G401 (cell line): ENCODE data around the gene ARHGDIA. TPM values are rescaled to one million over a fixed set of nuclear protein-coding genes. Genes with fewer than 3 reads are reported as not detected.
"Not testable (repeated sequence)": the region's sequence is repeated elsewhere in the genome, so short reads cannot be mapped to it uniquely, and the experiment has no call there.

ENCODE experiments used
- DNase-seq: peaks from one replicate; pipeline ENCODE4 v3.0.0-alpha.2; 2015; ENCODE audit warnings: low spot score
- in situ Hi-C: cut with HindIII; loops from 2 replicates; pipeline ENCODE4 v1.10.0; 2016; ENCODE audit warnings: low sequenced_read_pairs, mixed read lengths
- total RNA-seq: library from RNA; depleted of rRNA; stranded (reverse); fragments of >200 nt; shearing (Covaris generic); gene quantifications from 2 replicates; pipeline ENCODE4 v1.2.3, GENCODE V29; 2014; rRNA removed

ARHGDIA gene
- total RNA-seq: 183 and 209 TPM in 2 replicates

DNA sequence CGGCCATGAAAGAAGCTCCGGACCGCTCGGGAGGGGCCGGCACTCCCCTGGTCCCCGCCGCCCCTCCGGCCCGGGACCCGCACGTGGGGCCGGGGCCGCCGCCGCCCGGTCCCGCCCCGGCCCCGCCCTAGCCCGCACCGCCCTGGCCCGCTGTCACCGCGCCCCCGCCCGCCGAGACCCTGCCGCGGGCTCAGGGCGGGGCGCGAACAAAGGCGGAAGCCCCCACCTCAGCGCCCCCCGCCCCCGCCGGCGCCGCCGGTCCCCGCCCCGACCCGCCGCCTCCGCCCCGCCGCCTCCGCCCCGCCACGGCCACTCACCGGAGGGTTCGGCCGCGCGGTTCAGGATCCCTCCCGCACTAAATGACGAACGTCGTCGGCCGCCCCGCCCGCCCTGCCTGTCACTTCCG lies at the start of gene ARHGDIA:
Gene ARHGDIA, minus strand, starts transcription at position 357 of the 406 bp plus-strand sequence. CDS start 1,407 bp downstream, outside the sequence.
- no peak for DNase-seq
- in situ Hi-C loops: no loop called here

DNA sequence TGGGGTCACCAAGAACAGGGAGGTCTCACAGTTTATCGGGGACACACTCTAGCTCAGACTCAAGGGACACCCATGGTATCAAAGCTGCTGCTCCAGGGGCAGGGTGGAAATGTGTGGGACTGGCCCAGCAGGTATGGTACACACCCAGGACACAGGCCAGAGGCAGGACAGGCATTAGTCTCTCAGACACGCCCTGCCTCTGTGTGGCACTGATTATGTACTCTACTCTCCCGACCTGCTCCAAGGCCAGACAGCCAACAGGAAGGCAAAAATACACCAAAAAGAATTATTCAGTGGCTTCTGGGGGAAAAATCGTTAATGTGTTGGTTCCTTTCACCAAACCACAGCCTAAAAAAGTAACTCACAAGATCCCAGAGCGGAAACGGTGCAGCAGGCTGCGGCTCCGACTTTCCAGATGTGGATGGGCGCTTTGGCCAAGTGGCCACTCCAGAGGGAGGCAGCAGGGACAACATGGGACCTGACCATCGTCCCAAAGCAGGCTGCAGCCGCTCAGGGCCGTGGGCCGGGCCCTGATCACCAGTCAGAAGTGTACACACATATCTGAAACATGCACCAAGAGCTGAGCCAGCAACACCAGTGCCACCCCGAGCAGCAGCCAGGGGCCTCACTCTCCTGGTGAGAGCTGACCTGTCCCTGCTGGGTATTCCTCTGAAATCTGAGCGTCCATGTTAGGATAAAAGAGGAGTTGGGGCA lies 47.9 kb upstream of the ARHGDIA start:
- no peak for DNase-seq
- in situ Hi-C loops: no loop called here

DNA sequence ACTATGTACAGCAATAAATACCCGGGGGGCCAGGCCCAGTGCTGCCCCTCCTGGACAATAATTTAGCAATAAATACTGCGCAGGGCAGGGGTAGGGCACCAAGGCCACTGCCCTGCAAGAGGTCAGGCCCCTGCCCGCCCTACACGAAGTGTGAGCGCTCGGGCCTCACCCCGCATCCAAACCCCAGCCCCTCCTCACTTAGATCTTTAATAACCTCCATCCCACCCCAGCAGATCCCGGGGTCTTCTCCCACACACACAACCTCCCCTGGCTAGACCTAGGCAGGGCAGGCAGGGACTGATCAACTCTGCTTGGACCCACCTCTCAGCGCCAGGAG lies 47.2 kb upstream of the ARHGDIA start:
- not testable (repeated sequence) for DNase-seq

DNA sequence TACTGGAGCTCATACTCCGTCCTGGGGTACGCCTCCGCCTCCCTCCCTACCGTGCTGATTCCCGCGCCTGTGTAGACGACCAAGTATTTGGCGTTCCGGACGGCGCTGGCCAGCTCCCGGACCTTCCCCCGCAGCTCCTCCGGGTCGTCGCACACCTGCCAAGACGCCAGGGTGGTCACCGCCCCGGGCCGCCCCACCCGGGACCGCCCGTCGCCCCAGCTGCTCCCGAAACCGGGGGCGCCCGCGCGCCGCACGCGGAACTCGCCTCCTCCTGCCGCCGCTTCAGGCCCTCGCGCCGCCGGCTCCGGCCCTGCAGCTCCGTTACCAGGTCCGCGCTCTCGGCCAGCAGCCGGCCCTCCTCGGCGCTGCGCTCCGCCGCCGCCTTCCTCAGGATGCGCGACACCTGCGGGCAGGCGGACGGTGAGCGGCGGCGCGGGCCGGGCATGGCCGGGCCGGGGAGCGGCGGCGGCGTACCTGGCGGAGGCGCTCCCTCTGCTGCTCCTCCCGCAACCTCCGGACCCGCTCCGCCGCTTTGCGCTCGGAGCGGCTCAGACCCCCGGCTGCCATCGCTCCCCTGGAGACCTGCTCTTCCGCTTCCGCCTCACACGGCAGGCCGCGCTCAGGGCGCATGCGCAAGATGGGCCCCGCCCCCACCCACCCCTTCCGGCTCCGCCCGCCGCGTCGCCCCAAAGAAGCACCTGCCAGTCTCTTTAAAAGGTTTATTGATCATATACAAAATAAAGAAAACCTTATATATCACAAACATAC lies 46.6 kb upstream of the ARHGDIA start, which contains the start of gene SIRT7:
Gene SIRT7, minus strand, starts transcription at position 612 of the 768 bp plus-strand sequence. Its CDS starts 45 bp downstream, at position 567.
- in situ Hi-C loops: no loop called here

More for the DNA sequence above, 47.2 kb upstream of the ARHGDIA start:
- in situ Hi-C loops: not testable (repeated sequence)

DNA sequence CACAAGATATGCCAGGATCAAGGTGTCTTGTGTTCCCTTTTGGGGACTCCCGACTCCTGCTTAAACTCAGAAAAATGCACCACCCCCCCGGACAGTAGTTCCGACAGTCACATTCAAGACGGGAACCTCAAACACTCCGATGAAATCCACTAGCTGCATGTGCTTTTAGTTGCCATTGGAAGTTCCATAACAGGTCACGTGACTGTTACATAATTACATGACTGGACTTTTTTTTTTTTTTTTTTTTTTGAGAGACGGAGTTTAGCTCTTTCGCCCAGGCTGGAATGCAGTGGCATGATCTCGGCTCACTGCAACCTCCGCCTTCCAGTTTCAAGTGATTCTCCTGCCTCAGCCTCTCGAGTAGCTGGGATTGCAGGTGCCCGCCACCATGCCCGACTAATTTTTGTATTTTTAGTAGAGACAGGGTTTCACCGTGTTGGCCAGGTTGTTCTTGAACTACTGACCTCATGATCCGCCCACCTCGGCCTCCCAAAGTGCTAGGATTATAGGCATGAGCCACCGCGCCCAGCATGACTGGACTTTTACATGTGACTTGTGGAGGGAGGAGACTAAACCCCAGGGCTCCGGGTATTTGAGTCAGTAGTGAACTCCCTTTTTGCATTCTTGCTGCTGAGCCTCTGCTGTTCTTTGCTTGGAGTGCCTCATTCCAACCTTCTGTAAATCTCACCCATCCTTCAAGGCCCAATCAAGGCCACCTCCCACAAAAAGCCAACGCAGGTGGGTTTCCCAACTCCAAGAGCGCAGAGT lies 45.3 kb upstream of the ARHGDIA start:
- no peak for DNase-seq
- in situ Hi-C loops: no loop called here

More for the DNA sequence above, 46.6 kb upstream of the ARHGDIA start, which contains the start of gene SIRT7:
- DNase-seq: peak; percentile 83

DNA sequence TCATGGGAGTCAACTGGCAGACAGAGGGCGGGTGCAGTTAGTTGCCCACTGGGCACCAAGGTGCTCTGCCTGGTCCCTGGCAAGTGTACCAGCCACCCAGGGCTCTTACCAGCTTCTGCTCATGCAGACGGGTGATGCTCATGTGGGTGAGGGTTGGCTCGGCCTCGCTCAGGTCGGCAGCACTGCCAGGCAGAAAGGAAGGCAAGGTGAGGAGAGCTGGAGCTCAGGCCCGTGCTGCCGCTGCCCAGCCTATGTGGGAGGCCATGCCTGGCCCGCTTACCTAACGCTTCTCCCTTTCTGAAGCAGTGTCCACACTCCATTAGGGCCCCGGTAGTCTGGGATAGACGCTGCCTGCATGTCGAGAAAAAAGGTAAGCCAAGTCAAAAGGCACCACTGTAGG lies 44.2 kb upstream of the ARHGDIA start:
- in situ Hi-C loops: no loop called here
- DNase-seq: no peak

DNA sequence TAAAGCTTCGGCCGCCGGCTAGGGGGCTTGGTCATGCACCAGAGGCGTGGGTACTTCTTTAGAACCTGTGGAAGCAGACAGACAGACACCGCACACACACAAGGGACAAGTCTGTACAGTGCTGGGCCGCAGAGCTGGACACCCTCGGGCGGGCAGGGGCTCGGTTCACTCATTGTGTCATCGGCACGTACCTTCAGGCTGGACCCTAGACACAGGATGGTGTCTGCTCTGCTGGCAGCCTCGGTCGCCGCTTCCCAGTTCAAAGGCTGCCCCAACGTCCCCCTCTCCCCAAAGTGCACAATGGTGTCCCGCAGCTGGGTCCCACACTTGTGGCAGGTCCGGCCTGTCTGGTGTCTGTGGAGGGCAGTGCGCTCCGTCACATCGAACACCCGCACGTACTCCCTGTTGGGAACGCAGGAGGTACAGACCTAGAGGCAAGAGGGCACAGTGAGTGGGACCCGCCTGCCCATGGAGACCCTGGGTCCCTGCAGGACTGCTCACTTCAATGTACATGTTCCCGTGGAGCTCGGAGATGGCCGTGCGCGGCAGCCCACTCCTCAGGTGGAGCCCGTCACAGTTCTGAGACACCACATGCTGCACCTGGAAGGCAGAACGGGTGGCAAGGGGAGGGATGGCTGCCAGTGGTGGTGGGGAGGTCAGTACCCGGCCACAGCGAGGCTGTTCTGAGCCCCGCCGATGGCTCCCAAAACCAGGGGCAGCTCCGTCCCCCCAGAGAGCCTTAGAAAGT lies 43.1 kb upstream of the ARHGDIA start:
- in situ Hi-C loops: no loop called here
- no peak for DNase-seq

DNA sequence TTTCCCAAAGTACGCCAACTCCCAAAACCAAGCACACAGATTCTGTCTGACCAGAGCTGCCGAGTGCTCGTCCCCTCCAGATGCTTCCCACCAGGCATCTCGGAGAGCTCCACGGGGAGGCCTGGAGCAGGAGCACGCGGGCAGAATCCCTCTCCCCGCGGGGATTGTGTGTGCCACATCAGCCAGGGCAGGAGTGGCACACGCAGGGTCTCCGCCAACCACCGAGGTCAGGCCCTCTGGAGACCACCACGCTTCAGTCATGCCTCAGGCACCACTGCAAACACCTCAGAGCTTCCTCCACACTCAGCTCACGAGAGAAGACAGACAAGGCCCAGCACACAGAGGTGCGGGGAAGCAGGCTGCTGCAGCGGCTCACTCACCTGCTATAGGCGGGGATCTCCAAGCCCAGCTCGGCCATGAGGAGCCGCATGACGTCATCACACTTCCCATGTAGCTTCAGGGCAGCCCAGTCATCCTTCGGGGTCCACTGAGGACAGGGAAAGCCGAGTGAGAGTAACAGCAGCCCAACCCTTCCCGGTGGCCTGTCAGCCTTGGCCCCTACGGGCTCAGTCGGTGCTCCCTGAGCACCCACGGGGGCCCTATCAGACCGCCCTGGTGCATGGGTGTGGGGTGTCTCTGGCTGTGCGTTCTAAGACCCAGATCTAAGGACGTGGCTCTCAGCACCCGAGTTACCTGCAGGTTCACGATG lies 42.4 kb upstream of the ARHGDIA start:
- in situ Hi-C loops: no loop called here
- DNase-seq: no peak

DNA sequence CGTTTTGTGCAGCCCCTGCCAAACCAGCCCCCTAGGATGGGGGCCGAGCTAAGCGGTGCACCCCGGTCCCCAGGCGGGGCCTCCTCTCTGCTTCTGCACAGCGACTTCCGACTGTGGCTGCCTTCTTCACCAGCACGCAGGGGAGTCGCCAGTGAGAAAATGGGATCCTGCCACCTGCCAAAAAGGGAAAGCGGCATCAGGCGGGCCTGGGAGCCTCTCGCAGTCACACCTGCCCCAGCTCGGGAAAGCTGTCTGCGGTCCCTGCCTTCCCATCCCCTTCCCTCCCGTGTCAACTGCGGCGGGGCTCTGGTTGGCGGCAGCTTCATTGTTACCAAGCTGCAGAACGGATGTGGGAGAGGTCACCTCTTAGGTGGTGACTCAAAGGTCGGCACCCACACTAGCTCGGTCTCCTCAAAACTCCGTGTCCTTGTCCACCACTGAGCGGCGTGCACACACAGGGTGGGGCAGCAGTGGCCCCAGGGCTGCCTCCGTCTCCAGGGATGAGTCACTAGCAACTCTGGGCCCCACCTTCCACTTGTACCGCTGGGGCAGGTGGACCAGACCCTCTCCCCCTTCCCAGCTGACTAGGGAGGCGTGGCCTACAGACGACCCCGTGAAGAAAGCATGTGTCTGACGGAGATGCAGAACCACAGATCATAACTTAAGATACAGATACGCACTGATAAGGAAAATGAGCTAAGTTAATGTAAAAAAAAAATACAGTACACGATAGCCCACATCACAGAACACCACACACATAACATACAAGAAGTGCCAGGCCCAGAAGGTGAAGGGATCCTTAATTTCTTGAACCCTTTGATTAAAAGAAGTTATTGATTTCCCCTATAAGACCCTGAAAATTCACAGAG lies 41.5 kb upstream of the ARHGDIA start:
- in situ Hi-C loops: no loop called here
- no peak for DNase-seq

DNA sequence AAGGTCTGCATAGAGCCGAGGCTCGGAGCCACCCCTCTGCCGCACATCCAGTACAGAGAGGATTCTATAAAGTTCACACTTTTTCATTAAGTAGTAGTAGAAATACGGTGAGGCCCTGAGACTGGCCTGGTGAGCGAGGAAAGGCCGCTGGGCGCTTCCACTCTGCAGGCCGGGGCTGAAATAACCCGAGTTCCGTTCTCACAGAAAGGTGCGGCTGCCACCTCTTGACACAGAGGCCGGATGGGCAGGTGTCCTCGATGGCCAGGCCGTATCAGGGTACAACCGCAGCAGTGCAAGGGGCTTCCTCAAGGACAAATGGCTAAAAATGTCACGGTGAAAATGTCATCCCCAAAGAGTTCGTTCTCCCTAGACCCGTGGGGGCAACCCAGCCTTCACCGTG lies 40.8 kb upstream of the ARHGDIA start:
- in situ Hi-C loops: no loop called here
- DNase-seq: no peak

DNA sequence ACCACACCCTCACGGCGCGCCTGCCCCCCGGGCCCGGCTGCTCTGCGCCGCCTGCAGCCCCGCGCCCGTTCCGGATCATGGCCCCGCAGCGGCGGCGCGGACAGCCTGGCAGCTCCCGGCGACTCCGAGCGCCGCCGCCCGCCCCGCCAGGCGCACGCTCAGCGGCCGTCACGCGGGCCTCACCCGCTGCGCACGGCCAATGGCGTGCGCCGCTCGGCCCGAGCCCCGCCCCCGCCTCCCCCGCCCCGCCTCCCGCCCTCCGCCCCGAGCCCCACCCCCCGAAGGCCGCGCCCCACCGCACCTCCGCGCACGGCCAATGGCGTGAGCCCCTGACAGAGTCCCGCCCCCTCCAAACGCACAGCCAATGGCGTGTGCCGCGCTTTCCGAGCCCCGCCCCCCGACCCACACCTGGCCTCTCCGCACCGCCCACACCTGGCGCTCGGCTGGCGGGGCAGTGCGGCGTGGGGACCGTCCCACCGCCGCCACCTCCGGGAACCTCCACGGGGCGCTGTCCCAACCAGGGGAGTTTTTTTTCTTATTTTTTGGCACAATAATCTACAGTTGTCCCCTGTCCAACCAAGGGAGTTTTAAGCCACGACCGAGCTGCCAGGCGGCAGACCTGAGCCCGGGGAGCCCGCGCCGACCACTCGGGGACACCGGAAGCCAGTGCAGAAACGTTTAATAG lies 40.3 kb upstream of the ARHGDIA start, which contains the start of gene PCYT2:
Gene PCYT2, minus strand, starts transcription at position 123 of the 685 bp plus-strand sequence. Its CDS starts 44 bp downstream, at position 79.
- in situ Hi-C loops: no loop called here
- DNase-seq: peak; percentile 93

DNA sequence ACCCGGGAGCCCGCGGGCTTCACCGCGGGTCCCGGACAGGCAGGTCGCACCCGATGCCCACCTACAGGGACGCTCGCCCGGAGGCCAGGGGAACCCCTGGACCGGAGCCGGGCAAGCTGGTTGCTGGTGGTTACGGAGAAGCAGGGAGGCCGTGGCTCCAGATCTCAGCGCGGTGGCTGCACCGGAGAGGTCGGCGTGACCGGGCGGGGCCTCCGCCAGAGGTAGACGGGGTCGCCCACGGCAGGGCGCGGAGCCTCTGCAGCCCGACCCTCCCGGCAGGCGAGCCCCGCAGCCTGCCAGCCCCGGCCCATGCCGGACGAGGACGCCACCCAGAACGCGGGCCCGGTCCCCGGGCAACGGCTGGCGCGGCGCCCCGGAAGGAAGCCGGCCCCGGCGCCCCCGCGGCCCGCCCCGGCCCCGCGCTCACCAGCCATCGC lies 39.7 kb upstream of the ARHGDIA start:
- in situ Hi-C loops: no loop called here
- no peak for DNase-seq

DNA sequence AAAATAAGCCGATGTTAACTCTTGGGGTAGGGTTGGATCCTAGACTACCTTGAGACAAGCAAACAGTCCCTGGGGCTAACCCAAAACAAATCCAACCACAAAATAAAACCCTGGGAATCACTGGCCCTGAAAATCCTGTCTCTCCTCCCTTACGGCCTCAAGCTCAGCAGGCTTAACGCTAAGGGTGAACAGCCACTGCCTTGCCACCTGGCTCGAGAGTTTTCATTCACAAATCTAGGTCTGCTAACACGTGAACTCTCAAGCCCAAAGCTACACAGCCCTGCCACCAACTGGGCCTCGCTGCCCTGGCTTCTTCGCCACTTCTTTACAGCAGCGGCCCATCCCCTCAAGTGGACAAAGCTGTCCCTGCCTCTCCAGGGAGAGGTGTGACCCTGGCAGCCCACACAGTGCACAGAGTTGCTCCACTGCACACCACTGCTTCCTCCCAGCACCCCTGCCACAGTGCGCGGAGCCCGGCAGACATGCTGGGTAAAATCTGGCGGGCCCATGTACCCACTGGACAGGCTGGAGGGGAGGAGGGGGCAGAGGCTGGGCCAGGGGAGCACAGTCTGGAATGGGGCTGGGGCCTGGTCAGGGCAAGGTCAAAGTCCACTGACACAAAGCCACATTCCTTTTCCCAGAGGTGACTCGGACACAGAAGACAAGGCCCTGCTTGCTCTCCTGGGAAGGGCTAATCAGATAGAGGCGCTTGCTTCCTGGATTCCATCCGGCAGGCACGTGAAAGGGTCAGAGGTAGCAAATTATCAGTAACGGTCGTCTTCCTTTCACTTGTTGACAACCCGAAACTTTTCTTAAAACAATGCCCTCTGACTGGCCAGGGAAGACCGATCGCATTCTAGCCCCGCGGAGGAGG lies 39.1 kb upstream of the ARHGDIA start:
- DNase-seq: peak; percentile 64
- in situ Hi-C loops: no loop called here

DNA sequence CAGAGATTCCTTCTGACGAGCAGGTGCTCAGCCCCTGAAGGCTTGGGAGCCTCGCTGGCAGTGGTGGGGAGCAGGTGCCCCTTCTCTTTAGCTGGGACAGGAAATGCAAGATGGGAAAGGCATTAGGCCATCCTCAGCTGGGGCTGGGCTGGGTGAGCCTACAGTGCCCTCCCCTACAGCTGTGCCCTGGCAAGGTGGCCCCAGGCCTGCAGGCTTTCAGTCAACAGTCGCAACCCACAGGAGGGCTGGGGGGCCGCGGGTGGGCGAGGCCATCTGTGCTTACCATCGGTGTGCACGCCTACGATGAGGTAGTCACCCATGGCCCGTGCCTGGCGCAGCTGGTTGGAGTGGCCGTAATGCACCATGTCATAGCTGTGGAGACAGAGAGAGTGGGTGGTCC lies 38.1 kb upstream of the ARHGDIA start:
- in situ Hi-C loops: no loop called here
- no peak for DNase-seq

DNA sequence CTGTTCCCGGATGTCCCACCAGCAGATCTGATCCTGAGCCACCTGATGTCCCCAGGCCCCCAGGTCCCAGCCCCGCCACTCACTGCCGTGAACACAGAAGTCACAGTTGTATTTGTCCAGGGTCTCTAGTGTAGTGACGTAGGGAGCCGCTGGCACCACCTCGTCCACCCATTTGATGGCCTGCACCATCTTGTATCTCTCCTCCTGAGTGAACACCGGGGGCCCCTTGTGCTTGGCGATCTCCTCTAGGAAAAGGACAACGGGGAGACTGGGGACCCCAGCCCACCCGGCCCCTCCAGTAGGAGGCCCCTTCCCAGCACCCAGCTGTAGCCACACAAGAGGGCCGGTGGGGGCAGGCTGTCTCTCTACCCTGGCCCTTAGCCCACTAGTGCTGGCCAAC lies 37.7 kb upstream of the ARHGDIA start:
- no peak for DNase-seq
- in situ Hi-C loops: no loop called here
